IMR-90 (cell line): Measurements from ENCODE around the gene ENDOV. TPM values are rescaled to one million over a fixed set of nuclear protein-coding genes. Genes with fewer than 3 reads are reported as not detected.
A peak's percentile ranks its signal among the peaks of the same experiment; 100 is the strongest.

Source experiments
- ATAC-seq: fragments of 200-7000 bp; cut with Tn5 transposase; 2 replicates; pipeline ENCODE4 v1.9.1; 2020; ENCODE audit warnings: low read depth, mild to moderate bottlenecking, moderate library complexity
- BruUV-seq: library from RNA; stranded (reverse); fragments of 400-500 nt; replicated peaks from 2 replicates; lab custom pipeline; 2021; lab: Mats Ljungman, UMichigan
- CTCF ChIA-PET: fragments of 300-600 bp; formaldehyde crosslinking; extraction: SDS; loops from one replicate; lab custom pipeline; 2021; ENCODE audit warnings: antibody characterized with exemption; lab: Yijun Ruan, JAX
- POLR2A ChIA-PET: fragments of 300-600 bp; sonication (Branson Sonifier 250); formaldehyde crosslinking; loops from one replicate; lab custom pipeline; 2022; ENCODE audit warnings: antibody characterized with exemption; ENCODE audit not compliant: unreplicated experiment; lab: Charles Lee
- DNase-seq: peaks from one replicate; pipeline ENCODE4 v3.0.0; 2013
- H2AFZ ChIP-seq: replicated peaks from 2 replicates; pipeline ENCODE3; 2013; ENCODE audit warnings: low read length, mild to moderate bottlenecking; ENCODE audit not compliant: poor library complexity
- H2AK5ac ChIP-seq: 2 replicates; pipeline ENCODE4 v1.6.1; 2013; ENCODE audit warnings: low read depth, low read length, inconsistent platforms
- H2AK9ac ChIP-seq: replicated peaks from 2 replicates; pipeline ENCODE3; 2013; ENCODE audit warnings: mild to moderate bottlenecking, low read depth, low read length, moderate library complexity; ENCODE audit not compliant: poor library complexity
- H2BK120ac ChIP-seq: 2 replicates; pipeline ENCODE4 v1.6.1; 2013; ENCODE audit warnings: low read depth, low read length, inconsistent platforms
- H2BK15ac ChIP-seq: 3 replicates; pipeline ENCODE4 v1.6.1; 2013; ENCODE audit warnings: low read depth, low read length, inconsistent platforms
- H2BK20ac ChIP-seq: 2 replicates; pipeline ENCODE4 v1.6.1; 2013; ENCODE audit warnings: low read depth, mild to moderate bottlenecking, inconsistent platforms, low read length, moderate library complexity
- H2BK5ac ChIP-seq: 2 replicates; pipeline ENCODE4 v1.6.1; 2013; ENCODE audit warnings: mild to moderate bottlenecking, low read depth, low read length, inconsistent platforms; ENCODE audit not compliant: poor library complexity, severe bottlenecking
- H3K14ac ChIP-seq: replicated peaks from 2 replicates; pipeline ENCODE4 v1.6.1; 2013; ENCODE audit warnings: low read depth, low read length, inconsistent platforms
- H3K18ac ChIP-seq: 2 replicates; pipeline ENCODE4 v1.6.1; 2013; ENCODE audit warnings: low read depth, low read length, control low read depth
- H3K23ac ChIP-seq: 2 replicates; pipeline ENCODE4 v1.6.1; 2013; ENCODE audit warnings: low read depth, low read length, inconsistent platforms
- H3K27ac ChIP-seq: 2 replicates; pipeline ENCODE4 v1.5.1; 2013; ENCODE audit warnings: mild to moderate bottlenecking, control low read depth, low read length; ENCODE audit not compliant: insufficient read depth
- H3K27me3 ChIP-seq: 2 replicates; pipeline ENCODE4 v1.6.1; 2013; ENCODE audit warnings: low read length; ENCODE audit not compliant: control insufficient read depth, insufficient read depth
- H3K36me3 ChIP-seq: 2 replicates; pipeline ENCODE4 v1.6.1; 2013; ENCODE audit warnings: low read length, mixed read lengths; ENCODE audit not compliant: control insufficient read depth, insufficient read depth
- H3K4ac ChIP-seq: 2 replicates; pipeline ENCODE4 v1.6.1; 2013; ENCODE audit warnings: low read depth, low read length, inconsistent platforms
- H3K4me1 ChIP-seq: 2 replicates; pipeline ENCODE4 v1.6.1; 2013; ENCODE audit warnings: low read length, mixed read lengths; ENCODE audit not compliant: control insufficient read depth, insufficient read depth
- H3K4me2 ChIP-seq: 2 replicates; pipeline ENCODE4 v1.6.1; 2013; ENCODE audit warnings: low read depth, mild to moderate bottlenecking, control low read depth, low read length, moderate library complexity
- H3K4me3 ChIP-seq: 2 replicates; pipeline ENCODE4 v1.5.1; 2013; ENCODE audit warnings: low read depth, mild to moderate bottlenecking, control low read depth, low read length, moderate library complexity; ENCODE audit not compliant: insufficient read depth
- H3K56ac ChIP-seq: 2 replicates; pipeline ENCODE4 v1.6.1; 2013; ENCODE audit warnings: low read length, inconsistent platforms; ENCODE audit not compliant: insufficient read depth; ENCODE audit errors: extremely low read depth
- H3K79me1 ChIP-seq, 2 experiments: 2 replicates each; pipeline ENCODE4 v1.6.1; 2013; ENCODE audit warnings: low read length in 2 of 2, inconsistent platforms in 1 of 2, low read depth in 1 of 2
- H3K9ac ChIP-seq: 2 replicates; pipeline ENCODE4 v1.6.1; 2013; ENCODE audit warnings: low read depth, low read length, control low read depth
- H3K9me1 ChIP-seq: 2 replicates; pipeline ENCODE4 v1.6.1; 2013; ENCODE audit warnings: low read length, inconsistent platforms; ENCODE audit not compliant: insufficient read depth
- H3K9me3 ChIP-seq: 2 replicates; pipeline ENCODE4 v1.6.1; 2013; ENCODE audit warnings: low read length; ENCODE audit not compliant: control insufficient read depth, insufficient read depth
- H4K20me1 ChIP-seq: 2 replicates; pipeline ENCODE4 v1.6.1; 2013; ENCODE audit warnings: low read length, inconsistent platforms; ENCODE audit not compliant: insufficient read depth
- H4K5ac ChIP-seq: 2 replicates; pipeline ENCODE4 v1.6.1; 2013; ENCODE audit warnings: mild to moderate bottlenecking, low read depth, low read length, control low read depth
- H4K8ac ChIP-seq, 2 experiments: 2 replicates each; pipeline ENCODE4 v1.6.1; 2013; ENCODE audit warnings: low read depth in 2 of 2, low read length in 2 of 2, control low read depth in 1 of 2, inconsistent platforms in 1 of 2
- H4K91ac ChIP-seq: 2 replicates; pipeline ENCODE4 v1.6.1; 2013; ENCODE audit warnings: low read depth, low read length, inconsistent platforms; ENCODE audit not compliant: insufficient read depth
- MAZ ChIP-seq: IDR thresholded peaks from 2 replicates; pipeline ENCODE4 v1.6.1; 2012; ENCODE audit warnings: low read depth, mild to moderate bottlenecking, low read length, improper control_type of control experiment, moderate library complexity, borderline replicate concordance
- MXI1 ChIP-seq: IDR thresholded peaks from 2 replicates; pipeline ENCODE4 v1.6.1; 2012; ENCODE audit warnings: low read depth, mild to moderate bottlenecking, low read length, moderate library complexity, borderline replicate concordance
- POLR2A ChIP-seq: IDR thresholded peaks from 2 replicates; pipeline ENCODE4 v1.6.1; 2012; ENCODE audit warnings: mild to moderate bottlenecking, low read depth, low read length
- SMC3 ChIP-seq: fragments of 150-350 bp; IDR thresholded peaks from 2 replicates; pipeline ENCODE4 v1.6.1; 2016; ENCODE audit warnings: low read depth, mild to moderate bottlenecking, antibody characterized with exemption, low read length, moderate library complexity
- WGBS, 2 experiments: methylation state at CpG; one replicate each; pipeline versions ENCODE4 v1.1.5 to v1.1.7; 2013; ENCODE audit warnings: missing lambda C conversion rate in 2 of 2; ENCODE audit not compliant: insufficient read length in 1 of 2; ENCODE audit errors: extremely low coverage in 2 of 2; 5-methylcytosine and 5-hydroxymethylcytosine counted together
- dilution Hi-C: fragments of 300-500 bp; cut with HindIII; formaldehyde crosslinking; loops from one replicate; pipeline ENCODE4 v1.14.3; 2018; ENCODE audit warnings: low sequenced_read_pairs; ENCODE audit not compliant: unreplicated experiment
- in situ Hi-C: fragments of 300-500 bp; cut with MboI; formaldehyde crosslinking; loops from 3 replicates; pipeline ENCODE4 v1.14.3; 2019; ENCODE audit warnings: low sequenced_read_pairs, inconsistent platforms, mixed read lengths
- intact Hi-C: fragments of 100-400 bp; cut with micrococcal nuclease; formaldehyde crosslinking; loops from 2 replicates; pipeline ENCODE4 v1.10.0; 2022
- polyA plus RNA-seq, 3 experiments: library from polyadenylated mRNA; depleted of rRNA; stranded (reverse); fragments of >200 nt; gene quantifications; 2 replicates each; pipeline ENCODE4 v1.2.3, GENCODE V29; 2012; ENCODE audit warnings: low replicate concordance in 1 of 3
- total RNA-seq: library from RNA; depleted of rRNA; stranded (reverse); fragments of >200 nt; gene quantifications from 2 replicates; pipeline ENCODE4 v1.2.3, GENCODE V29; 2012
- TF ChIP-seq, protein P1 (sequence below): fragments of 150-350 bp; IDR thresholded peaks from 2 replicates; pipeline ENCODE4 v1.6.1; 2017; ENCODE audit warnings: mild to moderate bottlenecking, antibody characterized with exemption, low read length, low read depth
- TF ChIP-seq, protein P2 (sequence below): conservative IDR thresholded peaks from 2 replicates; pipeline ENCODE4 v1.5.1; 2012; ENCODE audit warnings: mild to moderate bottlenecking, low read depth, low read length, improper control_type of control experiment

The ENDOV gene
- total and polyA plus RNA-seq, 2 of the 4 experiments (the other 2 are of a cell fraction), result 15.1 to 30.3 TPM

DNA sequence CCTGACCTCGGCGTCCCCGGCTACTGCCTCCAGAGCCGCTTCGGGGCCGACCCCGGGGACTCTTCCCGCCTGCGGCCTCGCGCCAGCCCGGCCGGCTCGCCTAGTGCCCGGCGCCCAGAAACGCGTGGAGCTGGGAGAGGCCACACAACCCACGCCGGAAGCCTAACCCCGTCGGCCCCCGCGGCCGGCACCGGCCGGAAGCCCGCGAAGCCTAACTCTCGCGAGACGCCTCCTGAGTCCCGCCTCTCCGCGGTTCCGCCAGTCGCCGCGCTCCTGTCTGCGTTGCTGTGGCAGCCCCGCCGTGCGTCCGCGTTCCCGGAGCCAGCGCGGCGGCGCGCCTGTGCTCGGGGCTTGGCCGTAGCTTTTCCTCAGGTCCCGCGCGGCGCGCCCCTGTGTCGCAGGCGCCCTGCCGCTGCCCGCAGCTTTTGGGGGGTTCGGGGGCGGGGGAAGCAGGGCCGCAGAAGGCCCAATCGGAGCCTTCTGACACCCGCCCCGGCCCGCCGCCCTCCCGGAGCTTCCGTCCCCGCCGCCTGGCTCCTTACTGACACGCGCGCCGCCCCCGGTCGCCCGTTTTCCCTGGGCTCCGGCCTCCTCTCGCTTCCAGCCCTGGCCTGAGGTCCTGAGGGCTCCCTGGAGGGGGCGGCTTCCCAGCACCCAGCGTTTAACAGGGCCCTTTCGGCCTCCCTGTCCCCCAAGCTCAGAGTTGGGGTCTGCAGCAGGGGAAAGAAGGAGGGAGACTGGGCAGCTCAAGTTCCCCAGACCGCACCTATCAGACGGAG, 39.8 kb downstream of the ENDOV start:
- Histone ChIP-seq H2BK15ac (no peak overlapping the region), H3K14ac (peak overlapping the region; percentile 99), H3K56ac (peak overlapping the region; percentile 62), H3K36me3 (no peaks in the 10 kb centered on the region), H2BK20ac (no peak overlapping the region), H3K27me3 (peaks cover 7% of the 10 kb centered on the region; the same call in 1 of the 2 replicates), H3K23ac (peak overlapping the region; percentile 92), H2AK5ac (peak overlapping the region; percentile 96), H3K4me2 (peak overlapping the region; percentile 92), H2AFZ (peak overlapping the region; percentile 93), H4K20me1 (no peaks in the 10 kb centered on the region; the same call in 1 of the 2 replicates), H3K9me1 (peaks cover 22% of the 10 kb centered on the region), H3K79me1 (peaks cover 6 to 26% of the 10 kb centered on the region in 2 experiments; a peak in 3 of 4 replicates), H2BK5ac (peak overlapping the region; percentile 68), H3K4ac (peak overlapping the region; percentile 98), H3K4me3 (peak overlapping the region; percentile 65), H3K9ac (peak overlapping the region; percentile 87), H3K9me3 (no peaks in the 10 kb centered on the region), H4K5ac (peak overlapping the region; percentile 86), H4K8ac (peak overlapping the region; percentile 95 to 100), H3K18ac (peak overlapping the region; percentile 40; the same call in 1 of the 2 replicates), H3K4me1 (peaks cover 15% of the 10 kb centered on the region), H3K27ac (peak overlapping the region; percentile 91), H4K91ac (peak overlapping the region; percentile 92), H2BK120ac (peak overlapping the region; percentile 34), H2AK9ac (peak overlapping the region; percentile 98)
- DNase-seq (peak; percentile 96), ATAC-seq (peak; percentile 88)
- intact Hi-C loops (no loop called here), dilution Hi-C loops (no loop called here), in situ Hi-C loops (no loop called here)
- BruUV-seq, result no TSS peak
- CTCF ChIA-PET, result no interaction called here
- POLR2A ChIA-PET, result interaction anchor here (0.6 to 1.2 kb wide), 3 partner anchors 344 to 437 kb away, joined by 4 to 5 read pairs (median 4); no protein-coding TSS in a partner anchor
- TF ChIP-seq MAZ, result peak; percentile 26; the same call in 1 of the 2 replicates
- TF ChIP-seq SMC3, result no peak
- TF ChIP-seq, protein P1, sequence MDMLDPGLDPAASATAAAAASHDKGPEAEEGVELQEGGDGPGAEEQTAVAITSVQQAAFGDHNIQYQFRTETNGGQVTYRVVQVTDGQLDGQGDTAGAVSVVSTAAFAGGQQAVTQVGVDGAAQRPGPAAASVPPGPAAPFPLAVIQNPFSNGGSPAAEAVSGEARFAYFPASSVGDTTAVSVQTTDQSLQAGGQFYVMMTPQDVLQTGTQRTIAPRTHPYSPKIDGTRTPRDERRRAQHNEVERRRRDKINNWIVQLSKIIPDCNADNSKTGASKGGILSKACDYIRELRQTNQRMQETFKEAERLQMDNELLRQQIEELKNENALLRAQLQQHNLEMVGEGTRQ, result peak; percentile 36
- peak; percentile 86; the same call in 1 of the 2 replicates for TF ChIP-seq MXI1
- TF ChIP-seq, protein P2, sequence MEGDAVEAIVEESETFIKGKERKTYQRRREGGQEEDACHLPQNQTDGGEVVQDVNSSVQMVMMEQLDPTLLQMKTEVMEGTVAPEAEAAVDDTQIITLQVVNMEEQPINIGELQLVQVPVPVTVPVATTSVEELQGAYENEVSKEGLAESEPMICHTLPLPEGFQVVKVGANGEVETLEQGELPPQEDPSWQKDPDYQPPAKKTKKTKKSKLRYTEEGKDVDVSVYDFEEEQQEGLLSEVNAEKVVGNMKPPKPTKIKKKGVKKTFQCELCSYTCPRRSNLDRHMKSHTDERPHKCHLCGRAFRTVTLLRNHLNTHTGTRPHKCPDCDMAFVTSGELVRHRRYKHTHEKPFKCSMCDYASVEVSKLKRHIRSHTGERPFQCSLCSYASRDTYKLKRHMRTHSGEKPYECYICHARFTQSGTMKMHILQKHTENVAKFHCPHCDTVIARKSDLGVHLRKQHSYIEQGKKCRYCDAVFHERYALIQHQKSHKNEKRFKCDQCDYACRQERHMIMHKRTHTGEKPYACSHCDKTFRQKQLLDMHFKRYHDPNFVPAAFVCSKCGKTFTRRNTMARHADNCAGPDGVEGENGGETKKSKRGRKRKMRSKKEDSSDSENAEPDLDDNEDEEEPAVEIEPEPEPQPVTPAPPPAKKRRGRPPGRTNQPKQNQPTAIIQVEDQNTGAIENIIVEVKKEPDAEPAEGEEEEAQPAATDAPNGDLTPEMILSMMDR, result 0 out of 2 replicates have a peak, but pooled peaks have one; percentile 0
- TF ChIP-seq POLR2A, result peak; percentile 83
- 0% methylated on average over 40 of the region's 88 CpGs; no CpG with 5 or more reads in 1 of the 2 experiments for WGBS, 2 experiments
